GM21367 (cell line): ENCODE measurements around the gene MAN2A1.

Source experiments
- ATAC-seq: cut with Tn5 transposase; IDR thresholded peaks from one replicate; pipeline ENCODE4 v1.9.1; 2021; ENCODE audit not compliant: unreplicated experiment

The MAN2A1 gene

GRCh38 chr5:109900461-109900860, 210.7 kb downstream of the MAN2A1 start:
- no peak for ATAC-seq

GRCh38 chr5:109900911-109901627, 211.3 kb downstream of the MAN2A1 start:
- ATAC-seq = no peak

GRCh38 chr5:109901628-109901981, 211.9 kb downstream of the MAN2A1 start:
- no peak for ATAC-seq

GRCh38 chr5:109903061-109903460, 213.3 kb downstream of the MAN2A1 start:
- no peak for ATAC-seq

- no peak for ATAC-seq
Observed at GRCh38 chr5:109905906-109906305, 216.2 kb downstream of the MAN2A1 start.

- ATAC-seq = no peak
Observed at GRCh38 chr5:109907189-109907588, 217.5 kb downstream of the MAN2A1 start.

- ATAC-seq = no peak
Observed at GRCh38 chr5:109907731-109908130, 218.0 kb downstream of the MAN2A1 start.

GRCh38 chr5:109908366-109908765, 218.6 kb downstream of the MAN2A1 start:
- ATAC-seq = no peak

GRCh38 chr5:109910874-109911273, 221.1 kb downstream of the MAN2A1 start:
- peak; percentile 66 for ATAC-seq

GRCh38 chr5:109911731-109912130, 222.0 kb downstream of the MAN2A1 start:
- no peak for ATAC-seq

GRCh38 chr5:109914906-109915305, 225.2 kb downstream of the MAN2A1 start:
- ATAC-seq = no peak

GRCh38 chr5:109916481-109917153, 226.9 kb downstream of the MAN2A1 start:
- no peak for ATAC-seq
